Measurements from ENCODE around the gene CD68.

GRCh38 chr17:7558544-7559319 is 20.7 kb upstream of the CD68 start, which contains the start of gene TNFSF13:
- TF ChIP-seq POLR2A (IDR thresholded peaks at IDR 0.05) (no peak), CTCF (IDR thresholded peaks at IDR 0.05) (peak in 1 of 6 experiments; percentile 7)
